8988T (cell line): ENCODE results near the gene UBA6.
A peak's percentile ranks its signal among the peaks of the same experiment; 100 is the strongest.
"Not testable (repeated sequence)": the region's sequence is repeated elsewhere in the genome, so short reads cannot be mapped to it uniquely, and the experiment has no call there.

Experiments
- DNase-seq: peaks from one replicate; pipeline ENCODE4 v3.0.0; 2011

UBA6 gene

DNA sequence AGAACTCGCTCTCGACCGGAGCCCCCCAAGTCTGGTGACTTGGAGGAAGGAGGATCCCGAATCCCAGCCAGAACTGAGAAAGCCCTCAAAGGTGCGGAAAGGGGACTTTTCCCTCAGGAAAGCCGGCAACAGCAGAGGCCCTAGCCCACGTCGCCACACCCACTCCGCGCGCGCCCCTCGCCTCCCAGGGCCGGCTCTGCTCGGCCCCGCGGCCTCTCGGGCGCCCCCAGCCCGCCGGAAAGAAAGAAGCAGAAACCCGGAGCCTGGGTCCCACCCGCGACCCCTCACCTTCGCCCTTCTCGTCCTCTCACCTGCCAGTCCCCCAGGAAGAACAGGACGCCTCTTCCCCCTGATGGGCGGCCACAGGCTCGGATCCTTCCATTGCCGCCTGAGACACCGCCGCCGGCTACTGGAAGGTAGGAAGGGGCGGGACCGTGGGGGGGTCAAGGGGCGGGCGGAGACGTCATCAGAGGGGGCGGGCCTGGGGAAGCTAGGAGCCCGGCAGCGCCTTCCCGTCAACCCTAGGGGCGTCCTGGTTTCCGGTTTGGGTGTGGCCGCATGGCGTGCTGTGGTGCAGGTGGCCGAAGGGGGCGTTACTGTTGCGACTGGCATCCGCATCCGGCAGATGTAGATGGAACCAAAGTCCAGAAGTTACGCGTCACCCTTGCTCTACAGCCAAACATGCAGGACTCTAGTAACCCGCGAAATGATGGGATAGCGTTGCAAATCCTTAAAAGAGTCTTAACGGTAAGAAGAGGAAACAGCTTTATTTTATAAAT, at the start of gene UBA6:
TSS of gene UBA6 (minus strand) at position 418 of the 779 bp plus-strand sequence. CDS start at position 382, 36 bp downstream.
- DNase-seq = peak; percentile 48

- no peak for DNase-seq
These were observed 49.7 kb upstream of the UBA6 start for GRCh38 chr4:67750691-67751090.

- no peak for DNase-seq
These were observed 48.3 kb upstream of the UBA6 start for GRCh38 chr4:67749286-67749685.

DNA sequence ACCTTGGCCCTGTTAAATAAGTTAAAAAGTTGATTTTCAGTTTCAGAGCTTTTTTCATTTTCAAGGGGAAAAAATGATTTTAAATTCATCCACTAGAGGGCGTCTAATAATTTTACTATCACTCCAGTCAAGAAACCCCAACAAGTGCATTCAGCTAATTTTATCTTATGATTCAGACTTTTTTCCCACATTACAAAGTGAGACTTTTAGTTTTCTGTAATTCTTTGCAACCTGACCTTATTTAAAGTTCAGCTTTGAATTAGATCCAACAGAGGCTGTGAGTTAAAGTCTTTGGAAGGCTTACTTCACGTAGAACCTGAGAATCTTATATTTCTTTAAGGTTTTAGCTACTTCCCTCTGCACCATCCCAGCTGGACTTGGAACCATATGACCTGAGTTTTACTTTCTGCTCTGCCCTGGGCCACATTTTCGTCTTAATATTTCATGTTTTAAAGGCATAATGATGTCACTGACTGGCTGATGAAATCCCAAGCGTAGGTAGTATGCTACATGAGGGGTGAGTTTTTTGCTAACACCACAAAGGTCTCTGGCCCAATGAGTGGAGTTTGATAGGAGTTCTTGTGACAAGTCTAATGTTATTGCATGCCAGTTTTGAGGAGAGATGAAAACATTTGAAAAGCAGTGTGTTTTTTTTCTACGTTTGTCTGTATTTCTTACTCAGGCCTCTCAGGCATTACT, 46.0 kb upstream of the UBA6 start:
- no peak for DNase-seq

DNA sequence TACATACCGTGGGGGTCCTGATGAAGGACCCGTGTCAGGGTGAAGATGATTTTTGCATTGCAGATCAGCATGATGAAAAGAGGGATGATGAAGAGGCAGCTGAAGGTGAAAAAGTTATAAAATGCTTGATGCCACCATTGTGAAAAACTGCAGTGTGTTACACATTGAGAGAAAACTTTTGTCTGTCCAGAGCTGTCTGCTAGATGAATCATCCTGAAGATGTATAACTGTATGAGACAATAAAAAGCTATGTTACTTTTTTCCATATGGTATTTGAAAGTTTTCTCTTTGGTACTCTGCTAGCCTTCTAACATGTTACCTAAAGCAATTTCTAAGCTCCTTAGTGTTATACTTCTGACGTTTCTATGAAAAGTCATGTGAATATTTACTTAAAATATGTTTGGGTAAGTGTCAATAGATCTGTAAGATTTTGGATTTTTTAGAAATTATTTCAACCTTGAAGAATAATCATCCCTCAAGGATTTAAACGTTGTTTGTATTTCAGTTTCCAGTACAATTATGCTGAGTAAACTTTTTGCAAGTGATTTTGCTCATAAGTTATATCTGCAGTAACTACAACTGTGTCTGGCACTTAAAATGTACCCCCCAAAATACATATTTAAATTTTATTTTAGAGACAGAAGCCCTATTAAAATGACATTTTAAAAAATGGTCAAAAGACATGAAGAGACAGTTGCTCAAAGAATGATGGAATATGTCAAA, 43.8 kb upstream of the UBA6 start:
- DNase-seq = no peak

- no peak for DNase-seq
These were observed 42.2 kb upstream of the UBA6 start for GRCh38 chr4:67743194-67743593.

DNA sequence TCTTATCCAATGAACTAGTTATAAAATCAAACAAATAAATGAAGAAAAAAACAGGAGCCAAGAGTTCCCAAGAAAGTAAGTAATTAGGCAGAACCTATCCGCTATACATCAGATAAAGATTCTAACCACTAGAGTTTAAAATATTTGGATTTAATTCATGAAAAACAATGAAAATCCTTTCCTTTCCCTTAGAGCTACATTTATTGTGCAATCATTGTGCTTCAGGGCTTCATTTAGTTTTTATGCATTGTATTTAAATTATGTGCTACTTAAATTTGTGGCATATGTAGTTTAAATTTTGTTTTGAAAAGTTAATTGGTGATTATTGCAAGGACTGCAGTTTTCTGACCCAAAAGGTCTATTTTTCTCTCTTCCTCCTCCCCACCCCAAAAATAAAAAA, 35.3 kb upstream of the UBA6 start:
- DNase-seq = no peak

DNA sequence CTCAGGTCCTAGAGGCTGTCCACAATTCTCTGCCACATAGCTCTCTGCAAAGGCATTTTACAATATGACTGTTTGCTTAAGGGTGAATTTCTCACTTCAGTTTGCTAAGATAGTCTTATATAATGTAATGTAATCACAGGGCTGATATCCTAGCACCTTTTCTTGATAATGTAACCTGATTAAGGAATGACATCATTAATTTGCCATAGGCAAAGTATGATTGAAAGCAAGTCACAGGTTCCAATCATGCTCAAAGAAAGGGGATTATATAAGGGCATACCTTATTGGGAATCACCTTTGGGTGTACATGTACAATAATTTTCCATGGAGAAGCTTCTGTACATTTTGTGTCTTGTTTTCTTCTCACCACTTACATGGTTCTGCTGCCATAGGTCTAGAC, 34.4 kb upstream of the UBA6 start:
- no peak for DNase-seq

- DNase-seq = not testable (repeated sequence)
These were observed 29.6 kb upstream of the UBA6 start for GRCh38 chr4:67730511-67730910.

GRCh38 chr4:67727124-67727850, 26.3 kb upstream of the UBA6 start:
- DNase-seq = no peak

GRCh38 chr4:67725981-67726380, 25.0 kb upstream of the UBA6 start:
- no peak for DNase-seq

DNA sequence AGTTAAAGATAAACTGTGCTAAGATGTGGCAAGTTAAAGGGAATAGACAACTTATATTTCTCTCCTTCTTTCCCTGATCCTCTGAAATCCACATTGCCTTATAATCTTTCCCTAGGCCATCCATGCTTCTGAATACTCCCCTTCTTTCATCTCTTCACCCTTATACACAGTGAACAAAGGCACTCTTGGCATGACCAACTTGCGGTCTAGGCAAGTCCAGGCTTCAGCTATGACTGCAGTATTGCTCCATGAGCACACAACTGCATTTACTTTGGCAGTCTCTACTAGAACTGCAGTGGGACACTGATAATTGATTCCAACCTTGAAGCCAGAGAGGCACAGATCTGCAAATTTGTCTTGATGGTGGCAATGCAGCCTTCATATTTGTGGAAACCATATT, 24.2 kb upstream of the UBA6 start:
- DNase-seq = no peak

- DNase-seq = no peak
These were observed 23.0 kb upstream of the UBA6 start for GRCh38 chr4:67723949-67724348.

DNA sequence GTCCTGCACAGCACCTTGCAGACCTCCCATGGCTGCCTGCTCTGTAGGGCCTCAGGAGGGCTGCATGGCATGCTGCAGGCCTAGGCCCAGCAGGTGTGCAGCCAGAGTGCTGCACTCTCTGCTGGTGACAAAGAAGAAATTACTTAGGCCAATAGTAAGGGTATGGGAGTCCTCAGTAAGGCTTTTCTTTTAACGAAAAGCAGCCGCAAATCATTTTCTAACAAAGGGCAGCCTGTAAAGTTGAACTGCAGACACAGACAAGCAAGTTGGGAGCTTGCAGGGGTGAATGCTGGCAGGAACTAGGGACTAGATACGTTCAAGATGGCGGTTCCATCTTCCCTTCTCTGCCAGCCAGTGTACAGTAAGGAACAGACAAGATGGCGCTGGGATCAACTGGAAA, 22.4 kb upstream of the UBA6 start:
- no peak for DNase-seq

GRCh38 chr4:67721770-67722597, 21.0 kb upstream of the UBA6 start:
- no peak for DNase-seq

DNA sequence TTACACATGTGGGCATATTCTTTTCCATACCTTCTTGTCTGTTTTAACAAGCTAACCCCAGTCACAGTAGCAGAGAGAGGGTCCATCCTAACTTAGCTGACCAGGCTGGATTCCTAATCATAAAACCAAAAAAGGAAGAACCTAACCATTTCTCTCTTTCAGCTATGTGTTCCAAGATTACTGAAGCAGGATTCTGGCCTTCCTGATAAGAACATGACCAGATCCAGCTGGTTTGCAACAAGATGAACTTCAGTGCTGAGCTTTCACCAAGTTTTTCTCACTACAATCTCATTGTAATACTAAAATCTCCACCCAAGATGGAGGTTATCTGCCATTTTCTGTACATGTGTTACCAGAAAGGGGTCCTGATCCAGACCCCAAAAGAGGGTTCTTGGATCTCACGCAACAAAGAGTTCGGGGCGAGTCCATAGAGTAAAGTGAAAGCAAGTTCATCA, 20.4 kb upstream of the UBA6 start:
- no peak for DNase-seq

GRCh38 chr4:67719953-67720617, 19.1 kb upstream of the UBA6 start:
- no peak for DNase-seq

DNA sequence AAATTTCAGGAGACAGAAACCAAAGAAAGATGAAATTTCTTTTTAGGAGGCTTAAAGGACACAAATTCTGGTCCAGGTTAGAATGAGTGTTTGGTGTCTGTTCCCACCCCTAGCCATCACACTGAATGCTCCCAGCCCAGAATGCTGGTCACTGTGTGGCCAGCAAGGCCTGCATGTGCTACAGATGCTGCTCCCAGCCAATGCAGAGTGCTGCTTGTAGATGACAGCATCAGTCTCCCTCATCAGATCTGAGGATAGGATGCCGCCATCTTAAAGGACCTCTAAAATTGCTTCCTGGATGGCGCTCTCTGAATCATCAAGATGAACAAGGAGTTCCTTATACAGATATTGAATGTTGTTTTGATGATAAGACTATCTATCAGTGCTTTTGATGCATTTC, 17.9 kb upstream of the UBA6 start:
- DNase-seq = no peak

DNA sequence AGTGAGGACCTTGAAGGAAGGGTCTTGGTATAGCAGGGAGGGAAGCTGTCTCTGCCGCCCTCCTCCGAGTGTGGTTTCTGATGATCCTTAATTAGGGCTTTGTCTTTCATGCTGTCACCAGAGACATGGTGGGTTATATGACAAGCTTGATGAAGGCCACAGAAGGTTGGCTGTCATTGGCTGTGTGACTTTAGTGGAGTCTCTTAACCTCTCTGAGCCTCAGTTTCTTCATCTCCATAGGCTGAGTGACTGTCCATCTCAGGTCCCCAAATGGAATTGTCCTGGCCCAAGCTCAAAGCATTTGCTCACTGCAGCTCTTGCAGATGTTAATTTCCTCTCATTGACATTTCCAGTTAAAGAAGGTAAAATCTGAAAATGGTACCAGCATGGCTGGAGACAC, 16.6 kb upstream of the UBA6 start:
- DNase-seq = no peak

DNA sequence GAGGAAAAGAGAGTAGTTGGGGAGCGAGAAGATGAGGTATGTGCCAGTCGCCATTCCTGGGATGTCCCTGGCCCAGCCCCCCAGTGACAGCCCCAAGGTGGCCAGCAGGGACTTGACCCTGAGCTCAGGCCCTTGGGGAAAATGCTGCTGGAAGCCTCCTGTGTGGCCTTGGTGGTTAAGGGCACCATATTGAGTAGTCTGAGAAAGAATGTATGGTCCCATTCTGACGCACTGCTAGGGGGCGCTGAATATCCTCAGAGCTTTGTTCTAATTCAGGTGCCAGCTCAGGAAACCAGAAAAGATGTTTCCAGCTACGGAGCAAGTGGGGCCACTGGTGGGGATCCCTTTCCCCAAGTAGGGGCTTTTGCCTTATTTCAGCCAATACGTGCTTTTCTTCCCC, 14.0 kb upstream of the UBA6 start:
- no peak for DNase-seq

DNA sequence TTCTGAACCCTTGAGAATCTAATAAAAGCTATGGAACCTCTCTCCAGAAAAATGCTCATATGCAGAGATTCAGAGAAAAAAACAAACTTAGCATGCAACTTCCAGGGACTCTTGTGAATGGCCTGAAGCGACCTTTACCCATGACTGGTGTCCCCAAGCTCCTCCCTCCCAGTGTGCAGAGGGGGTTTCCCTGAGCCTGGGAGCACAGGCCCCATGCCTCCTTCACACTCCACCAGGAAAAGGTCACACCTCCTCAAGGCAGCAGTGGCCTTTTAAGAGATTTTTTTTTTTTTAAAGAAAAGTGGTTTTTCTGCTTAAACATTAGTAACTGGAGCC, 13.3 kb upstream of the UBA6 start:
- no peak for DNase-seq
